Endothelial cell (in vitro differentiated cells): ENCODE data around the gene AKR1B15. TPM values are rescaled to one million over a fixed set of nuclear protein-coding genes. Genes with fewer than 3 reads are reported as not detected.

Experiments used
- DNase-seq: peaks from one replicate; pipeline ENCODE4 v3.0.0; 2021; ENCODE audit warnings: low spot score
- H3K27ac Mint-ChIP-seq: one replicate; pipeline ENCODE4 v1.8.0; 2021; ENCODE audit warnings: mixed read lengths, inconsistent platforms; ENCODE audit not compliant: unreplicated experiment
- H3K27me3 Mint-ChIP-seq: one replicate; pipeline ENCODE4 v1.8.0; 2021; ENCODE audit warnings: mild to moderate bottlenecking, moderate library complexity, mixed read lengths, inconsistent platforms; ENCODE audit not compliant: unreplicated experiment
- H3K36me3 Mint-ChIP-seq: one replicate; pipeline ENCODE4 v1.8.0; 2021; ENCODE audit warnings: mild to moderate bottlenecking, low read depth, mixed read lengths, inconsistent platforms; ENCODE audit not compliant: unreplicated experiment
- H3K4me1 Mint-ChIP-seq: one replicate; pipeline ENCODE4 v1.8.0; 2021; ENCODE audit warnings: mild to moderate bottlenecking, mixed read lengths, inconsistent platforms; ENCODE audit not compliant: unreplicated experiment
- H3K4me3 Mint-ChIP-seq: one replicate; pipeline ENCODE4 v1.8.0; 2021; ENCODE audit warnings: mild to moderate bottlenecking, mixed read lengths, inconsistent platforms; ENCODE audit not compliant: unreplicated experiment
- H3K9me3 Mint-ChIP-seq: one replicate; pipeline ENCODE4 v1.8.0; 2021; ENCODE audit warnings: mixed read lengths, inconsistent platforms; ENCODE audit not compliant: unreplicated experiment
- total RNA-seq: library from RNA; stranded (reverse); fragmentation: NEBNext Ultra II Directional; extraction: Animal tissue kit (Norgen Biotek cat#: 25700); gene quantifications from one replicate; pipeline ENCODE4 v1.2.1, GENCODE V29; 2021; ENCODE audit not compliant: unreplicated experiment
- TF ChIP-seq, protein P1 (sequence below): fragments of 200-600 bp; sonication (generic); IDR thresholded peaks from one replicate; pipeline ENCODE4 v1.5.0; 2021; ENCODE audit warnings: antibody characterized with exemption; ENCODE audit not compliant: unreplicated experiment

AKR1B15 gene
- total RNA-seq, 1 donor from 2014 or later = not detected

DNA sequence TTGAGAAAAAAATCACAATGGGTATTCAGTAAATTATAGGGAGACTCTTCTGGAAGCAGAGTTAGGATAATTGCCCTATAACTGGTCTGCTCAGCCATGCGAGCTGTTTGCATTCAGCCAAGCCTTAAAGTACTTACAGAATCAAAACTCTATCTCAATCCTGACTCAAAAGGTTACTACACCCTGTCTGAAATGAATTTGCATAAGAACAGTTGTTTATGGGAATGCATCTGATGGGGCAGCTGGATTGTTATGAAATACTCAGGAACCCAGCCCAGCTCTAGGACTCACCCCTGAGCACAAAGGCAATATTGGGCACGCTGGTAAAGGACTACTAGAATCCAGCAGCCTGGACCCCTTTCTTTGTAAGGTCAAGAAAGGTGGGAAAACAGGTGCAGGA, 38.8 kb downstream of the AKR1B15 start:
- H3K27me3 Mint-ChIP-seq = no peaks in the 10 kb centered on the region
- DNase-seq = no peak
- H3K9me3 Mint-ChIP-seq = peaks cover 6% of the 10 kb centered on the region
- H3K4me3 Mint-ChIP-seq = no peak overlapping the region
- no peaks in the 10 kb centered on the region for H3K4me1 Mint-ChIP-seq
- H3K27ac Mint-ChIP-seq = no peak overlapping the region
- TF ChIP-seq, protein P1, sequence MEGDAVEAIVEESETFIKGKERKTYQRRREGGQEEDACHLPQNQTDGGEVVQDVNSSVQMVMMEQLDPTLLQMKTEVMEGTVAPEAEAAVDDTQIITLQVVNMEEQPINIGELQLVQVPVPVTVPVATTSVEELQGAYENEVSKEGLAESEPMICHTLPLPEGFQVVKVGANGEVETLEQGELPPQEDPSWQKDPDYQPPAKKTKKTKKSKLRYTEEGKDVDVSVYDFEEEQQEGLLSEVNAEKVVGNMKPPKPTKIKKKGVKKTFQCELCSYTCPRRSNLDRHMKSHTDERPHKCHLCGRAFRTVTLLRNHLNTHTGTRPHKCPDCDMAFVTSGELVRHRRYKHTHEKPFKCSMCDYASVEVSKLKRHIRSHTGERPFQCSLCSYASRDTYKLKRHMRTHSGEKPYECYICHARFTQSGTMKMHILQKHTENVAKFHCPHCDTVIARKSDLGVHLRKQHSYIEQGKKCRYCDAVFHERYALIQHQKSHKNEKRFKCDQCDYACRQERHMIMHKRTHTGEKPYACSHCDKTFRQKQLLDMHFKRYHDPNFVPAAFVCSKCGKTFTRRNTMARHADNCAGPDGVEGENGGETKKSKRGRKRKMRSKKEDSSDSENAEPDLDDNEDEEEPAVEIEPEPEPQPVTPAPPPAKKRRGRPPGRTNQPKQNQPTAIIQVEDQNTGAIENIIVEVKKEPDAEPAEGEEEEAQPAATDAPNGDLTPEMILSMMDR = no peak
- peaks cover 12% of the 10 kb centered on the region for H3K36me3 Mint-ChIP-seq

DNA sequence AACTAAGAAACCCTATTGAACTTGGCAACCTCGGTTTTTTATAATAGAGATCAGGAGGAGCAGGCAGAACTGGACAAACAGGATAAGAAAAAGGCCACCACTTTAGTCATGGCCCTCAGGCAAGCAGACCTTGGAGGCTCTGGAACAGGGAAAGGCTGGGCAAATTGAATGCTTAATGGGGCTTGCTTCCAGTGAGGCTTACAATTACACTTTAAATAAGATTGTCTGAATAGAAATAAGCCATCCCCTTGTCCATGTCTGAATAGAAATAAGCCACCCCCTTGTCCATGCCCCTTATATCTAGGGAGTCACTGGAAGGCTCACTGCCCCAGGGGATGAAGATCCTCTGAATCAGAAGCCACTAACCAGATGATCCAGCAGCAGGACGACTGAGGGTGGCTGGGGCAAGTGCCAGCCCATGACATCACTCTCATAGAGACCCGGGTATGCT, 40.6 kb downstream of the AKR1B15 start:
- Mint-ChIP-seq H3K27me3 (no peaks in the 10 kb centered on the region), H3K36me3 (peaks cover 12% of the 10 kb centered on the region), H3K4me1 (no peaks in the 10 kb centered on the region), H3K4me3 (no peak overlapping the region), H3K27ac (no peak overlapping the region), H3K9me3 (peaks cover 6% of the 10 kb centered on the region)
- TF ChIP-seq, protein P1 = no peak
- DNase-seq = no peak

DNA sequence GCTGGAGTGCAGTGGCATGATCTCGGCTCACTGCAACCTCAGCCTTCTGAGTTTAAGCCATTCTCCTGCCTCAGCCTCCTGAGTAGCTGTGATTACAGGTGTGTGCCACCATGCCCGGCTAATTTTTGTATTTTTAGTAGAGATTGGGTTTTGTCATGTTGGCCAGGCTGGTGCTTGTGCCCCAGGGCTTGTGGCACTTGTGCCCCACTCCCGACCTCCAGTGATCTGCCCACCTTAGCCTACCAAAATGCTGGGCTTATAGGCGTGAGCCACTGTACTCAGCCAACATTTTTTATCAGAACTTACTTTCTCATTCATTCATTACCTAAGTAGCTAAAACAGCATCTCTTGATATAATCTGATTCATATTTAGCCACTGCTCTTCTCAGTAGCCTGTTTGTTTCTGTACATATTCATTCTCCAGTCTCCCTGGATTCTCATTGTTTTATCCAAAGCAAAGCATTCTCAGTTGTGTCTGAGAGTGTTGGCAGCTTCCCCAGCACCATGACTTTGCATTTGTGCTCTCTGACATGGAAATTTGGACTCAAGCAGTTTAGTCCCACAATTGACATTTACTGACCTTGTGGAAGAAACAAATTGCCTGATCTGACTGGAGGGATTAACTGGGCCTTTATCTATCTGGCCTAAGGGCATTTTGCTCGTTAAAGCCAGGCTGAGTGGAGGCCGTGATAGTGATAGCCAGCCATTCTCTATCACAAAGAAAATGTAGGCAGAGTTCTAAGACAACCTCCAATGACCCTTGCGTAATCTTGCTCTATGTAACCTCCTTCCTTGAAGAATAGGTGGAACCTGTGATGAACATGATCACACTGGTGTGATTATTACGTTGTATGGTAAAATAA, 44.9 kb downstream of the AKR1B15 start:
- no peak overlapping the region for H3K27ac Mint-ChIP-seq
- no peaks in the 10 kb centered on the region for H3K4me1 Mint-ChIP-seq
- DNase-seq = no peak
- peaks cover 6% of the 10 kb centered on the region for H3K9me3 Mint-ChIP-seq
- peaks cover 12% of the 10 kb centered on the region for H3K36me3 Mint-ChIP-seq
- TF ChIP-seq, protein P1 = no peak
- H3K27me3 Mint-ChIP-seq = no peaks in the 10 kb centered on the region
- H3K4me3 Mint-ChIP-seq = no peak overlapping the region

DNA sequence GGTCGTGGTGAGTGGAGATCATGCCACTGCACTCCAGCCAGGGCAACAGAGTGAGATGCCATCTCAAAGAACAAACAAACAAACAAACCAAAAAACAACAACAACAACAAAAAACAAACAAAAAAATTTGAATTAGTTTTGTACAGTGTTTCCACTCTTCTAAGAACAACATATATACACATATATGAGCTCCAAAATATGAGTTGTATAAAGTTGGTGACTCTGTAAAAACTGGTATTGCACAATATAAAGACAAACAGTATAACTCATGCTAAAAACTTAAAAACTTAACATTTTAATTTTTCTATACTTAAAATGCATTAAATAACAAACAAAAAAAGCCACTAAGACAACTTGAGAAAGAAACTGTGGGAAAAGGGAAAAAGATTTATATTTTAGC, 46.0 kb downstream of the AKR1B15 start:
- Mint-ChIP-seq H3K4me1 (no peaks in the 10 kb centered on the region), H3K36me3 (peaks cover 12% of the 10 kb centered on the region), H3K9me3 (peaks cover 6% of the 10 kb centered on the region), H3K27me3 (no peaks in the 10 kb centered on the region), H3K27ac (no peak overlapping the region), H3K4me3 (no peak overlapping the region)
- TF ChIP-seq, protein P1 = no peak
- DNase-seq = no peak

DNA sequence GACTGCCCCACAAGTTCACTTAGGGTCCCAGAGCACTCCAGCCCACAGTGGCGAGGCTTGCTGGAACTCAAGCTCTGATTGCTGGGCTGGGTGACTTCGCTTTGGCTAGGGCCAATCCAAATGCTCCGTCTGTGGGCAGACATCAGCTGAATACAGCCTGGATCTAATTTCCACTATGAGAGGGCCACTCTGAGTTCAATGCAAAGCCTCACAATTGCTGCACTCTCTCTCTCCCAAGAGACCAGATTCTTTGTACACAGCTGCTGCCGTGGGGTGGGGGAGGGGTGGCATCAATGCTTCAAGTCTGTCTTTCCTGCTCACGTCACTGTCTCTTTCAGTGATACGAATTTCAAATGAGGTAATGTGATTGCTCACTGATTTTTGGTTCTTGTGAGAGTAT, 50.5 kb downstream of the AKR1B15 start:
- DNase-seq = no peak
- Mint-ChIP-seq H3K4me3 (no peak overlapping the region), H3K9me3 (no peaks in the 10 kb centered on the region), H3K27ac (no peak overlapping the region), H3K27me3 (no peaks in the 10 kb centered on the region), H3K36me3 (no peaks in the 10 kb centered on the region), H3K4me1 (no peaks in the 10 kb centered on the region)
- TF ChIP-seq, protein P1 = no peak
